Suprapubic skin (tissue), 4 donors: Measurements from ENCODE around the gene IL17F.

ENCODE experiments used
- EP300 ChIP-seq: sonication (generic); formaldehyde crosslinking; IDR thresholded peaks from one replicate; pipeline ENCODE4 v1.6.1; 2017; ENCODE audit warnings: antibody characterized with exemption
- POLR2A ChIP-seq, 2 donors: fragments of 450-650 bp; IDR thresholded peaks; one replicate each; pipeline ENCODE4 v1.6.1; 2017; ENCODE audit warnings: antibody characterized with exemption in 2 of 2, mild to moderate bottlenecking in 2 of 2, moderate library complexity in 2 of 2
- POLR2AphosphoS5 ChIP-seq, 3 donors: sonication (generic); formaldehyde crosslinking; IDR thresholded peaks; one replicate each; pipeline ENCODE4 v1.6.1; 2017; ENCODE audit warnings: antibody characterized with exemption in 3 of 3
- TF ChIP-seq, protein P1 (sequence below), 2 donors: fragments of 200-600 bp in 1 of 2; fragments of 450-650 bp in 1 of 2; sonication (generic) in 1 of 2; IDR thresholded peaks; one replicate each; pipeline ENCODE4 v1.5.1; 2016 to 2019; ENCODE audit warnings: antibody characterized with exemption in 2 of 2, mild to moderate bottlenecking in 1 of 2, moderate library complexity in 1 of 2

DNA sequence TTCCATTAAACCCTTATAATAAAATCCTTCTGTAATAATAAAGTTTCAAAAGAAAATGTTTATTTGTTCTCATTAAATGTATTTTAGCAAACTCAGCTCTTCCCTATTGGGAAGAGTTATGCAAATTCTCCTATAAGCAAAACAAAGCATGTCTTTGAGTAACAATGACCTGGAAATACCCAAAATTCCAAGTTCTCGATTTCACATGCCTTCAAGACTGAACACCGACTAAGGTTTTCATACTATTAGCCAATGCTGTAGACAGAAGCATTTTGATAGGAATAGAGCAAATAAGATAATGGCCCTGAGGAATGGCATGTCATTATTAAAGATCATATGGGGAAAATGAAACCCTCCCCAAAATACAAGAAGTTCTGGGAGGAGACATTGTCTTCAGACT is 54.3 kb downstream of the IL17F start:
- TF ChIP-seq, protein P1, sequence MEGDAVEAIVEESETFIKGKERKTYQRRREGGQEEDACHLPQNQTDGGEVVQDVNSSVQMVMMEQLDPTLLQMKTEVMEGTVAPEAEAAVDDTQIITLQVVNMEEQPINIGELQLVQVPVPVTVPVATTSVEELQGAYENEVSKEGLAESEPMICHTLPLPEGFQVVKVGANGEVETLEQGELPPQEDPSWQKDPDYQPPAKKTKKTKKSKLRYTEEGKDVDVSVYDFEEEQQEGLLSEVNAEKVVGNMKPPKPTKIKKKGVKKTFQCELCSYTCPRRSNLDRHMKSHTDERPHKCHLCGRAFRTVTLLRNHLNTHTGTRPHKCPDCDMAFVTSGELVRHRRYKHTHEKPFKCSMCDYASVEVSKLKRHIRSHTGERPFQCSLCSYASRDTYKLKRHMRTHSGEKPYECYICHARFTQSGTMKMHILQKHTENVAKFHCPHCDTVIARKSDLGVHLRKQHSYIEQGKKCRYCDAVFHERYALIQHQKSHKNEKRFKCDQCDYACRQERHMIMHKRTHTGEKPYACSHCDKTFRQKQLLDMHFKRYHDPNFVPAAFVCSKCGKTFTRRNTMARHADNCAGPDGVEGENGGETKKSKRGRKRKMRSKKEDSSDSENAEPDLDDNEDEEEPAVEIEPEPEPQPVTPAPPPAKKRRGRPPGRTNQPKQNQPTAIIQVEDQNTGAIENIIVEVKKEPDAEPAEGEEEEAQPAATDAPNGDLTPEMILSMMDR (IDR thresholded peaks at IDR 0.05) = no peak
- TF ChIP-seq POLR2AphosphoS5 (IDR thresholded peaks at IDR 0.05) = no peak
- no peak for TF ChIP-seq POLR2A (IDR thresholded peaks at IDR 0.05)
- no peak for TF ChIP-seq EP300
